ENCODE measurements around the gene TEX54. TPM values are rescaled to one million over a fixed set of nuclear protein-coding genes. Genes with fewer than 3 reads are reported as not detected.
"Not testable (repeated sequence)": the region's sequence is repeated elsewhere in the genome, so short reads cannot be mapped to it uniquely, and the experiment has no call there.

The TEX54 gene
- total RNA-seq, 1 donor from 2014 or later = not detected

- intact Hi-C loops (cut with micrococcal nuclease) = no loop called here
- DNase-seq (no peak), ATAC-seq (no peak)
These were observed 23.8 kb upstream of the TEX54 start for GRCh38 chr11:62856333-62856895.

- DNase-seq (peak; percentile 96), ATAC-seq (peak; percentile 97)
- intact Hi-C loops (cut with micrococcal nuclease) = no loop called here
These were observed 23.1 kb upstream of the TEX54 start for GRCh38 chr11:62855571-62856332.

- intact Hi-C loops (cut with micrococcal nuclease) = no loop called here
- ATAC-seq = no peak
These were observed 22.4 kb upstream of the TEX54 start for GRCh38 chr11:62854825-62855570.

GRCh38 chr11:62854013-62854824, 21.6 kb upstream of the TEX54 start:
- intact Hi-C loops (cut with micrococcal nuclease) = no loop called here
- ATAC-seq (no peak), DNase-seq (no peak)

More at GRCh38 chr11:62854825-62855570, 22.4 kb upstream of the TEX54 start:
- no peak for DNase-seq

GRCh38 chr11:62853279-62853965, 20.8 kb upstream of the TEX54 start:
- intact Hi-C loops (cut with micrococcal nuclease) = no loop called here
- DNase-seq = no peak
- no peak for ATAC-seq

- intact Hi-C loops (cut with micrococcal nuclease) = no loop called here
- DNase-seq (no peak), ATAC-seq (no peak)
These were observed 20.0 kb upstream of the TEX54 start for GRCh38 chr11:62852523-62853188.

GRCh38 chr11:62851807-62852522, 19.3 kb upstream of the TEX54 start:
- intact Hi-C loops (cut with micrococcal nuclease) = no loop called here
- ATAC-seq (no peak), DNase-seq (no peak)

GRCh38 chr11:62850911-62851806, 18.5 kb upstream of the TEX54 start:
- DNase-seq (no peak), ATAC-seq (no peak)
- intact Hi-C loops (cut with micrococcal nuclease) = no loop called here

GRCh38 chr11:62847767-62848314, 15.2 kb upstream of the TEX54 start:
- DNase-seq (no peak), ATAC-seq (no peak)
- intact Hi-C loops (cut with micrococcal nuclease) = no loop called here

- DNase-seq = no peak
- intact Hi-C loops (cut with micrococcal nuclease) = no loop called here
- ATAC-seq = no peak
These were observed 13.5 kb upstream of the TEX54 start for GRCh38 chr11:62846177-62846576.

- intact Hi-C loops (cut with micrococcal nuclease) = no loop called here
- DNase-seq = no peak
These were observed 11.5 kb upstream of the TEX54 start for GRCh38 chr11:62844154-62844553.

GRCh38 chr11:62843466-62843865, 10.8 kb upstream of the TEX54 start:
- intact Hi-C loops (cut with micrococcal nuclease) = no loop called here
- ATAC-seq (no peak), DNase-seq (no peak)

More at GRCh38 chr11:62844154-62844553, 11.5 kb upstream of the TEX54 start:
- no peak for ATAC-seq

- intact Hi-C loops (cut with micrococcal nuclease); ATAC-seq; DNase-seq: not testable (repeated sequence)
These were observed 10.2 kb upstream of the TEX54 start for GRCh38 chr11:62842891-62843290.

- intact Hi-C loops (cut with micrococcal nuclease) = no loop called here
- peak; percentile 47 for DNase-seq
- peak; percentile 6 for ATAC-seq
These were observed 9.6 kb upstream of the TEX54 start for GRCh38 chr11:62842171-62842741.

- DNase-seq (peak; percentile 80), ATAC-seq (peak; percentile 77)
- intact Hi-C loops (cut with micrococcal nuclease) = no loop called here
These were observed 8.9 kb upstream of the TEX54 start for GRCh38 chr11:62841361-62842170.
